COLO668 (cell line): ENCODE results near the gene KIF2A.
A peak's percentile ranks its signal among the peaks of the same experiment; 100 is the strongest.
"Not testable (repeated sequence)": the region's sequence is repeated elsewhere in the genome, so short reads cannot be mapped to it uniquely, and the experiment has no call there.

Experiments used
- DNase-seq: peaks from one replicate; lab custom pipeline; 2025; ENCODE audit not compliant: unreplicated experiment; lab: John Stamatoyannopoulos, UW

KIF2A gene

DNA sequence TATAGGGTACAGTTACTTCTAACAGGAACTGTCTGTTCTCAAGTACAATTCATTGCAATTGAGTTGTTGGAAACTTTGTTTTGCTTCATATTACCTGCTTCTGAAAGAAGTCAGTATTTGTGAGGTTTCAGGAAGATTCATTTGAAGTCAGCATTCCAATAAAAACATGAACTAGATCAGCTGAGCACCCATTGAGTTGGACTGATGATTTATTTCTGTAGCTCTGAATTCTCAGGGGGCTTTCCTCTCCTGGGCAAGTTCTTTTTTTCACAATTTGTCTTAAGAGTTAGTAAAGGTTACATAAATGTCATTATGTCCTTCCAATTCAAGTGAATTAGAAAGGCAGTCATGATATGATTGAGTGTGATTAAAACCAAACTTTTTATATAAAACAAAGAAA is 16.2 kb upstream of the KIF2A start:
- no peak for DNase-seq

DNA sequence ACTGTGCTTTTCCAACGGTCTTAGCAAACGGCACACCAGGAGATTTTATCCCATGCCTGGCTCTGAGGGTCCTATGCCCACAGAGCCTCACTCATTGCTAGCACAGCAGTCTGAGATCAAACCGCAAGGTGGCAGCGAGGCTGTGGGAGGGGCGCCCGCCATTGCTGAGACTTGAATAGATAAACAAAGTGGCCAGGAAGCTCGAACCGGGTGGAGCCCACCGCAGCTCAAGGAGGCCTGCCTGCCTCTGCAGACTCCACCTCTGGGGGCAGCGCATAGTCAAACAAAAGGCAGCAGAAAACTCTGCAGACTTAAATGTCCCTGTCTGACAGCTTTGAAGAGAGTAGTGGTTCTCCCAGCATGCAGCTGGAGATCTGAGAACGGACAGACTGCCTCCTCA is 14.2 kb upstream of the KIF2A start:
- not testable (repeated sequence) for DNase-seq

DNA sequence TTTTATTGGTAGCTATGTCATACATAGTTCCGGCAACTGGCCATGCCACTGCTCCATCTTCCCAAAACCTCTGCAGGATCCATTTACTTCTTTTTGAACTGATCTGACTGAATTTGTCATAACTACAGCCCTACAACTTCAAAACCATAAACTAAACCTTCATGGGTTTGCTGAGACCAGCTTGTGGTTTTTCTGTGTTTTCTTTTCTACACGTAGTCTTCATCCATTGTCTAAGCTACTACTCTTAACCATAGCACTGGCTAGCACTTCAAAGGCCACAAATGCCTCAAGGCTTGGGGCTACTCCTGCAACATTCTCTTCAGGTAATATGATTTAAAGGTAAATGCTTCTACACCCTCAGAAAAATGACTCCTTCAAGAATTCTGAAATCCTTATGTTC is 9.0 kb upstream of the KIF2A start:
- no peak for DNase-seq

DNA sequence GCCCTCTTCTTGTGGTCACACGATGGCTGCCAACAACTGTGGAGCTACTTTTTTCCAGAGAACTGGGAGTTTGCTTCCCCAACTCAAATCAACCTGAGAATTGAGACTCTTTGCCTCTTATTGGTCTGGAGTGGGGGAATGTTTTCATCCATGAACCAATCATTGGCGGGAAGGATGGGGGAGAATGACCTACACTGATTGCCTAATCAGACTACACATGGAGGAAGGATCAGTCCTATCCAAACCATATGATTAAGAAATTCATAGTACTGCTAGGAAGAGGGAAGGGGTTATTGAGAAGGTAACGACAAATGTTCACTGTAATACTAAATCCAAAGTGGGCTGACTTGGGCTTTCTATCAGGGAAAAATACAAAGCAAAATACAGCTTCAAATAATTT is 7.9 kb upstream of the KIF2A start:
- no peak for DNase-seq

DNA sequence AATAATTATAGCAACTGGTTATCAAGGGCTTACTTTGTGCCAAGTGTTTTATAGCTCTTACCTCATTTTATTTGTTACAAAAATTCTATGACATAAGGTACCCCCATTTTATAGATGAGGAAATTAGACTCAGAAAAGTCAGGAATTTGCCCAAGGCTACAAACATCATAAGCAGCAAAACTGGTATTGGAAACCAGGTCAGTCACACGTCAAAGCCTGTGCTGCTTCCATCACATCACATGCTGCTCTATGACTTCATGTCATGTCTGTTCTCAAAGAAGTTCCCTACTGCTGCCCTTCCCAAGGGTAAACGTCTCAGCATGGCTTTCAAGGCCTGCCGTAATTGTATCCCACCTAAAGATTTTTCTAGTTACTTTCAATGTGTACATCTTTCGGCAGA is 6.9 kb upstream of the KIF2A start:
- DNase-seq = no peak

DNA sequence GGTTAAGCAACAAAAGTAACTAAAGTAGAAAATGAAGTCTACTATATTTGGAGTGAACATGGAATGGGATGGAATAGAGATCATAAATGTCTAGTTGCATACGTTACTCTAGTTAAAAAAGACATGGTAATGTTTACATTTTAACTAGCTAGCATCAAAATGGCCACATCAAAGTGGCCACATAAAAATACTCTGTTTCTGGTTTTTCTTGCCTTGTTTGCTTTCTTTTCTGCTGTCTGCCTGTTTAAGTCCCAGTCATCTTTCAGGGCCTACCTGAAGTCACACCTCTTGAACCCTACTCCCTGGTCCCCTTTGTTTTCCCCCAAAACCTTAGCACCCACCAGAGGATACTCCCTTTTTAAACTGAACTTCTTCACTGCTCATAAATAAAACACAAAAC is 6.4 kb upstream of the KIF2A start:
- DNase-seq = no peak

DNA sequence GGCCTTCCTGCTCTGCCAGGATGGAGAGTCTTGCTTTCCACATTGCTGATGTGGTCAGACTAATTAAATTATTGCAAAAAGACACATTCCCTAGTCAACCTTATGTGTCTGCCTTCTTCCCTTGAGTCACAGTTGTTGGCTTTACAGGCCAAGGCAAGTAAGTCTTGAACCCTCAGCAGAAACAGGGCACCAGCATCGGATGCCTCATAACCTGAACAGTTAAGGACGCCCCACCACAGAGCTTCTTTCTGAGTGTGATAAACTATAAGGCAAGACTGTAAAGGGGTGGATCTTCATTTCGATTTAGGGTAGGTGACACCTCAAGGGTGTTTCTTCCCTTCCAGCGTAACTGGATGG is 670 bp upstream of the KIF2A start:
- no peak for DNase-seq

DNA sequence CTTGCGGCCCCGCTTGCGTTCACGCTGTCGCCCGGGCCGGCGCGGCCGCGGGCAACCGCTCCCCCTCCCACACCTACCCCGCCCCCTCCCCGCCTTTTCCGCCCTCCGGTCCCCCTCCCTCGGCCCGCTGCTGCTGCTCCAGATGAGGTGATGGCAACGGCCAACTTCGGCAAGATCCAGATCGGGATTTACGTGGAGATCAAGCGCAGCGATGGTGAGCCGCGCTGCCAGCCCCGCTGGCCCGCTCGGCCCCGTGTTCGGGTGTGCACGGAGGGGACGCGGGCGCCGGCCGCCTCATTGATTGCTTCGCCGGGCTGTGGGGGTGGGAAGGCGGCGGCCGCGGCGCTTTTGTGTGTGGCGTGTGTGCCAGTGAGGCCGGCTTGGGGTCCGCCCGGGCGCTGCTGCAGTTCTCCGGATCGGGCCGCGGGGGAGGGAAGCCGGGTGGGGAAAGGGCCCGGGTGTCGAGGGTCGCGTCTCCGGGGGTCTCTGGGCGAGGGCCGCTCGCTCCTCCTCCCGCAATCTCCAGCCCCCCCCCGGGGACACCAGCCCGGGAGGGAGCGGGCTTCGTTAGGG is 403 bp downstream of the KIF2A start:
- peak; percentile 66 for DNase-seq

DNA sequence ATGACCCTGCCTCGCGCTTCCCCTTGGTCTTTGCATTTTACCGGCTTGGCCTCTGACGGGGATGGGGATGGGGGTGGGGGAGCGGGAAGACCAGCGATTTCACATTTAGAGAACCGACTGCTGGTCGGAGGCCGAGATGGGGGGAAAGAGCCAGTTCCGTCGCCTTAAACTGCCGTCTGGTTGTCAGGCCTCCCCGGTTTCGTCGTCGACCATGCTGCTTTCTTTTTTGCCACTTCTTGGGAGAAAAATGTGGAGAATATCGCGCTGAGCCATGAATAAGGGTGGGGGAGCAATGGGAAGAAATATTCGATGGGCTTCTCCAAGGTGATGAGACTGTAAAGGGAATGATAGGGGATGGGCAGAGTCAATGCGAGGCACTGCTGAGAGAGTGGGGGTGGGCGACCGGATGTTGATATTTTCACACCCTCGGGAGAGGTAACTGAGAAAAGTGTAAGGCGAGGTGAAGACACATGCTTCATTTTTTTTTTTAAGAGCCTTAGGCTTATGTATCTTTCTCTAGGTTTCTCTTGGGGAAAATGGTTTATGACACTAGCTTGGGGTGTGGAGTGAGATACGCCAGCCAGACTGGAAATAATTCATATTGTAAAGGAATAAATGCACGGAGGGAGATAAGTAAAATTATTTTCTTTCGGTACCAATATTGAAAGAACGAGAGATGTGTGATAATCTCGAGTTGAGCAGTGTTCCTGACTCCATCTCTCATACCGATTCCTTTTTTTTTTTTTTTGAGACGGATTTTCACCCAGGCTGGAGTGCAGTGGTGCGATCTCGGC is 1.1 kb downstream of the KIF2A start:
- peak; percentile 36 for DNase-seq

DNA sequence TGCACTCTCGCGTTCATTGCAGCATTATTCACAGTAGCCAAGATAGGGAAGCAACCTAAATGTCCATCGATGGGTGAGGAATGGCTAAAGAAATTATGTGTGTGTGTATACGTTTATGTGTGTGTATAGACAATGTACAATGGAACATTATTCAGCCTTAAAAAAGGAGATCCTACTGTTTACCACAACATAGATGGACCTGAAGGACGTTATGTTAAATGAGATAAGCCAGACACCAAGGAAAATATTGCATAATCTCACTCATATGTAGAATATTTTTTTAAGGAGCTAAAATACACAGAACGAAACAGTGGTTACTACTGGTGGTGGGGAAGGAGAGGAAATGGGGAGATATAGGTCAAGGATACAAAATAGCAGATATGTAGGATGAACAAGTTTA is 2.4 kb downstream of the KIF2A start:
- DNase-seq = no peak

DNA sequence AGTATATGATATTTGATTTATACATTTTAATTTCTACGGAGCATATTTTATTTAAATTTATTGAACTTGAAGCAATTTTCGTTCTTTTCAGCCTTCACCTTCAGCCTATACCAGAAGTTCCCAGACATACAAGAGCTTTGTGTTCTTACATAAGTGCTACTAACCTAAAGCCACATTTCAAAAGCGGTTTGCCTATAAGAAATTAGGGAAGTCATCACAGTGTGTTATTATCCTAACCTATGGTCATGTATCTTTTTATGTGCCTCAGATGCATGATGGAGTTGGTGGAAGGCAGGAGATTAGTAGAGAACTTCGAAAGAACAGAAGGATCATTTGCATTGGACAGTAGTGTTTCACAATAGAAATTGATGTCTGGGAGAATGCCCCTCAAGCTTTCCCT is 3.1 kb downstream of the KIF2A start:
- DNase-seq = no peak

DNA sequence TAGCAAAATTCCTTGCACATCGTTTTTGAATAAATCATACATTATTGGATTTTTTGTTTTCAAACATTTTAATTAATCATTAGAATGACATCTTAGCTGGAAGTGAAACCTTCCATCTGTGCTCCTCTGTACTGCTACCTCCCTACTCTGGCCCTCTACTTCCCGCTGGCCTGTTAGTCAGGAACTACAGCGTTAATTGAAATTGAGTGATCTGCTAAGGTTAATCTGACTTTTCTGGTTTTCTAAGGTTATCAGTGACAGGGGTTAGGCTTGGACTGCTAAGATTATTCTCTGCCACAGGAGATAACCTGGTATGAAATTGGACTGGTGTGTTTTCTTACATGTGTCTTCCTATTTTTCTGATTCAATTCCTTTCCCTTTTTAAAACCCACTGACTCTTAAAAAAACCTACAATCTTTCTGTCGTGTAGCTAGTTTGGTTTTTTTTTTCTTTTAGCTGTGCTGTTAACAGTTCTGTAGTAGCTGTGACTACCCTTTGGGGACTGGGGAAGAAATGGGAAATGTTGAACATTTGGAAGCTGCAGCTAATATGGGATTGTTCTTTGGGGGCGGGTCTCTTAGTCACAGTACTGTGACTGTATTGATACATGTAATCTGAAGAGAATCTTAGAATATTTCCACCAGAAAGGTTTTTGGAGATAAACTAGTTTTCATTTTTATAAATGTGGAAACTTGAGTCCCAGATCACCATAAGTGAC is 4.6 kb downstream of the KIF2A start:
- no peak for DNase-seq

DNA sequence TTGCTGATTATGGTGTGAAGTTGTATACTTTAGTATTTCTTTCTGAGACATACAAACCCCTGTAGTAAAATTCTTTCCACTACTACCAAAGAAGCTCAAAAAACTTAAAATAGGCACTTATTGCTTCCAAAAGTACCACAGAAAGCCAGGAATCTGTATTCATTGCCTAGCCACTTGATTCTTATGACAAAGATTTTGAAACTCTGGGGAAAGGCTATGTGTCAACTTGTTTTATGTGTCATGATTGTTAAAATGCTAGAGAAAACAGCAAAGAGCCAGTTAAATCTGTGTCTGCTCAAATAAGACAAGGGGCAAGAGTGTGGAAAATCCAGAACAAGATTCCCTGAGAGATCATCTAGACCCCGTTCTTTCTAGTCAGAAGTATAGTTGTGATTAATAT is 6.0 kb downstream of the KIF2A start:
- no peak for DNase-seq

DNA sequence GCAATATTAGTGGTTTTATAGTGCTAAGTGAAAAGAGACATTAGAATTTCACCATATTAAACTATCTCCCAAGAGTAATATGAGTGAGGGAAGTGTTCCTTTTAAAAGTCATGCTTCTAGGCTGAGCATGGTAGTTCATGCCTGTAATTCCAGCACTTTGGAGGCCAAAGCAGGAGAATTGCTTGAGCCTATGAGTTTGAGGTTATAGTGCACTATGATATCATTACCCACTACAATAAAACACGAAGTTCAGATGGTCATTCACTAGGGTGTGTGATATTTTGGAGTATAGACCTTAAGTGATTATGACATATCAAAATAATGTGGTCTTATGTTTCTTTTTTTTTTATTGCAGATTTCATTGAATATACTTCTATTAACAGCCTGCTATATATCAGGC is 6.7 kb downstream of the KIF2A start:
- DNase-seq = no peak

DNA sequence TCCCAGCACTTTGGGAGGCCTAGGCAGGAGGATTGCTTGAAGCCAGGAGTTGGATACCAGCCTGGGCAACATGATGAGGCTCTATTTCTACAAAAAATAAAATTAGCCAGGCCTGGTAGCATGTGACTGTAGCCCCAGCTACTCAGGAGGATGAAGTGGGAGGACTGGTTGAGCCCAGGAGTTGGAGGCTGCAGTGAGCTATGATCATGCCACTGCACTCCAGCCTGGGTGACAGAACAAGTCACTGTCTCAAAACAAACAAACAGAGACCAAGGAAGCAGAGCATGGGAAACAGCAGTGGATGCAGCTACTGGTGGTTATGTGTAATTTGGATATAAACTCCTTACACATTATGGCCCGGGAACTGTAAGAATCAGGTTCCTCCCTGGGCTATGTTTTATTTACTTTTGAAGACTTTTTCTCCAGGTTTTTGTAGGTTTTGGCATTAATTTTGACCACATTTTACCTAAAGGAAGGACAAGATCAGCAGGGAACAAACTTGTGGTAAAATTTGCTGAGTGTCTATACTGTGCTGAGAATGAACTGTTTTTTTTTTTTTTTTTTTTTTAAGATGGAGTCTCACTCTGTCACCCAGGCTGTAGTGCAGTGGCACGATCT is 8.3 kb downstream of the KIF2A start:
- no peak for DNase-seq

DNA sequence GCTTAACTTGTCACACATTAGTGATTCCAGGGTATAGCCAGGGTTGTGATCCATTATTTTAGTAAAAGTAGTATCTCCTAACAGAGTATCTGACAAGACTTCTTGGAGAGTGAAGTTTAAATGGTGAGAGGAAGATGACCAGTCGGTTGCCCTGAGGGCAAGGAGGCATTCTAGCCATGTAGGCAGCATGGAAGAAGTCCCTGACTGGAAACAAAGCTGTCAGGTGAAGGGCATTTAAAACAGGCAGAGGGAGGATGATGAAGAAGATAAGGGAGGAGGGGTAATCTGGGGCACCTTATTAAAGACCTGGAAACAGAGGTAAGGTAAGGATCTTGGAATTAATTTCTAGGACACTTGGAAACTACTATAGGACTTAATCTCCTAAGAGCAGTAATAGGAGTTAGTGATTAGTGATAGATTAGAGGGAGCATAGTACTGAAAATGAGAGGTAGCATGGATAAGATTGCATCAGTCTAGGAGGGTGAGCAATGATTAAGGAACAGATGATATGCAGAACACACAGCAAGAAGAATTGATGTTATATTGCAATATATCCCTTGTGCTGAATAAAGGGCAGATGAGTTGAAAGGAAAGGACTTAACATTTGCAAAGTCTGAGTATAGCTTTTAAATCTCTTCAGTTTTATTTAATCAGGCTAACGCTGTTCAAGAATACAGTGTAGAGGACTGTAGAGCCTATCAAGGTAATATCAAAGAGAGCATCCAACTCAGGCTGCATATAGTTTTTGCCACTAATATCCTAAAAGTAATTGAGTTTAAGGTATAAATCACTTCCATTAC is 9.6 kb downstream of the KIF2A start:
- no peak for DNase-seq

DNA sequence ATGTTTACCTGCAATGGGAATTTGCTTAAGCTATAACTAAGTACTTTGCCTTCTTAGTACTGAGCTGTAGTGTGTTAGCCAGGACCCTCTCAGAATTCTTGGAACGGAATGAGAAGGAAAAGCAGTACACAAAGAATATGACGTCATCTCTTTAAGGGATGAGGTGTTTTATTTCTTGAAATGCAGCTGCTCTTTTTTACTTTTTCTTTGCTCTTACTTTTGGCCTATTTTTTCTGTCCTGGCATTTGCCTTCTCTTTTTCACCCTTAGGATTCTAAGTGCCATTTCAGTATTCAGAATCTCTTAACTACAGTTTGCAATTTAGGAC is 10.1 kb downstream of the KIF2A start:
- DNase-seq = no peak

DNA sequence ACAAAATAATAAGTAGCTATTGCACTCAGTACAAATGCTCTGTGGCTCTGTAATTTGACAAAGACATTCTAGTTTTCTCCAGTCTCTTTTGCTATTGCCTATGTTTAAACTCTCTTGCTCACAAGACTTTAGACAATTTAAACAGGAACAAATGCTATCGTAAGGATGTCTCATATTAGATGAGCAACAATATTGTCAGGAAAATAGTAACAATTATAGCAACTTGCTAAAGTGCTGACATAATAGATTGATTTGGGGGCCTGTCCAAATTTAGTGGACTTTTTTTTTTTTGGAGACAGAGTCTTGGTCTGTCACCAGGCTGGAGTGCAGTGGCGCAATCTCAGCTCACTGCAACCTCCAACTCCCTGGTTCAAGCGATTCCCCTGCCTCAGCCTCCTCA is 11.8 kb downstream of the KIF2A start:
- DNase-seq = no peak

DNA sequence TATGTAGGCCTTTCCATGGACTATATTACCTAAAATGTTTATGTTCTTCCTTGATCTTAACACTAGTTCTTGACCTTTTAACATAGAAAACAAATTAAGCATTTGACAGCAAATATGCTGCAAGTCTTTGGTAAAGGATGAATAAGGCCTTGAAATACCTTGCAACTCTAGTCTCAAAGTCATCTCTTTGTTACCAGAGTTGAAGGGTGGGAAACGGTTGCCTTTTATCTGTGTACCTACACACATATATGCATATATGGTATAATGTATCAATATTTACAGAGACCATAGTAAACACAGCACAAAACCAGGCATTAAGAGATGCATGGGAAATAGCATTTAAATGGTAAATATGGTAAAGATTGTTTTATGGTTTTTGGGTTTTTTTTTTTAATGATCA is 16.5 kb downstream of the KIF2A start:
- no peak for DNase-seq

DNA sequence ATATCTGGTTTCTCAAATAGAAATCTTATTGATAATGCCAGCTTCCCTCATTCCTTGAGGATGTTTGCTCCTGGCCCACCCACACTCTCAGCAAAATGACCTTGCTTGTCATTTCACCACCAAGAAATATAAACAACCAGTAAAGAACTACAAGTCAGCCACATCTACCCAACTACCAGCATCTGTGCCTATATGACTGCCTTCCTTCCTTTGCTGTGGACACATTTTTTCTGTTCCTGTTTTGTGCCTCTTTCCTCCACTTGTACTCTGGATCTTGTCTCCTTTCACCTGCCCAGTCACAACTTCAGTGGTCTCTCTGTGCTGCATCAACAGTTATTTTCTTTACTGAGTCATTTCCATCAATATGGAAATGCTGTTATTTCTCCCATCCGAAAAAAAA is 20.3 kb downstream of the KIF2A start:
- no peak for DNase-seq

DNA sequence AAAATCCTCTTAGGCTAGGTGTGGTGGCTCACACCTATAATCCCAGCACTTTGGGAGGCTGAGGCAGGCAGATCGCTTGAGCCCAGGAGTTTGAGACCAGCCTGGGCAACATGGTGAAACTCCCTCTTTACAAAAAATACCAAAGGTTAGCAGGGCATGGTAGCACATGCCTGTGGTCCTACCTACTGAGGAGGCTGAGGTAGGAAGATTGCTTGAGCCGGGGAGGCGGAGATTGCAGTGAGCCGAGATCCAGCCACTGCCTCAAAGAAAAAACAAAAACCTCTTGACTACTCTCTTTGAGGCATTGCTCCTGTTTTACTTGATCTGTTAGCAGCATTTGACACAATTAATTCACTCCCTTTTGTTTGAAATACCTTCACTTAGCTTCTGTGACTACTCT is 20.7 kb downstream of the KIF2A start:
- no peak for DNase-seq
